Fibroblast of lung (primary cell): Measurements from ENCODE around the gene PFN3. TPM values are rescaled to one million over a fixed set of nuclear protein-coding genes. Genes with fewer than 3 reads are reported as not detected.

Experiments
- DNase-seq, 2 donors: peaks; one replicate each; pipeline versions ENCODE4 v3.0.0 to v3.0.0-alpha.2; 2010; ENCODE audit warnings: low read depth in 2 of 2
- H2AFZ ChIP-seq: 2 replicates; pipeline ENCODE4 v1.5.1; 2012; ENCODE audit warnings: low read length, control low read depth, inconsistent platforms
- H3K27ac ChIP-seq: 2 replicates; pipeline ENCODE4 v1.5.1; 2011; ENCODE audit warnings: low read length, control low read depth; ENCODE audit not compliant: insufficient read depth
- H3K27me3 ChIP-seq: 2 replicates; pipeline ENCODE4 v1.5.1; 2011; ENCODE audit warnings: mild to moderate bottlenecking, low read length; ENCODE audit not compliant: control insufficient read depth, insufficient read depth
- H3K36me3 ChIP-seq: 2 replicates; pipeline ENCODE4 v1.5.1; 2011; ENCODE audit warnings: low read length; ENCODE audit not compliant: control insufficient read depth, insufficient read depth
- H3K4me1 ChIP-seq: 2 replicates; pipeline ENCODE4 v1.5.1; 2011; ENCODE audit warnings: low read length; ENCODE audit not compliant: control insufficient read depth, insufficient read depth; ENCODE audit errors: extremely low read depth
- H3K4me2 ChIP-seq: 2 replicates; pipeline ENCODE4 v1.5.1; 2011; ENCODE audit warnings: low read length, control low read depth; ENCODE audit not compliant: insufficient read depth; ENCODE audit errors: extremely low read depth
- H3K4me3 ChIP-seq, 4 experiments: fragments of 200-600 bp in 1 of 4; sonication (generic) in 1 of 4; replicated peaks in 1 of 4; 2 replicates each; pipeline ENCODE4 v1.5.1; 2011 to 2016; ENCODE audit warnings: low read length in 4 of 4, low read depth in 3 of 4, mild to moderate bottlenecking in 3 of 4, control low read depth in 2 of 4, inconsistent platforms in 1 of 4, mixed read lengths in 1 of 4; ENCODE audit not compliant: insufficient read depth in 1 of 4; ENCODE audit errors: control extremely low read depth in 1 of 4
- H3K79me2 ChIP-seq: 2 replicates; pipeline ENCODE4 v1.5.1; 2012; ENCODE audit warnings: mild to moderate bottlenecking, low read length, inconsistent platforms; ENCODE audit not compliant: control insufficient read depth, insufficient read depth
- H3K9ac ChIP-seq: 2 replicates; pipeline ENCODE4 v1.5.1; 2011; ENCODE audit warnings: mild to moderate bottlenecking, low read length, control low read depth; ENCODE audit not compliant: insufficient read depth
- H3K9me3 ChIP-seq: 2 replicates; pipeline ENCODE4 v1.5.1; 2012; ENCODE audit warnings: low read depth, low read length; ENCODE audit not compliant: control insufficient read depth, insufficient read depth
- H4K20me1 ChIP-seq: 2 replicates; pipeline ENCODE4 v1.5.1; 2011; ENCODE audit warnings: low read length; ENCODE audit not compliant: control insufficient read depth, insufficient read depth; ENCODE audit errors: extremely low read depth
- CTCF ChIP-seq, 2 donors: IDR thresholded peaks in 1 of 2; conservative IDR thresholded peaks in 1 of 2; 1 replicate in 1 of 2; 2 replicates in 1 of 2; pipeline ENCODE4 v1.5.1; 2011 to 2012; ENCODE audit warnings: low read length in 2 of 2, control low read depth in 1 of 2, inconsistent platforms in 1 of 2, low read depth in 1 of 2, mild to moderate bottlenecking in 1 of 2
- EZH2 ChIP-seq: IDR thresholded peaks from 2 replicates; pipeline ENCODE4 v1.5.1; 2012; ENCODE audit warnings: low read length, control low read depth, mild to moderate bottlenecking; ENCODE audit errors: missing control alignments
- polyA plus RNA-seq, 2 donors: library from polyadenylated mRNA; depleted of rRNA in 1 of 2; stranded (reverse) in 1 of 2; unstranded in 1 of 2; fragments of >200 nt; gene quantifications; 2 replicates each; pipeline ENCODE4 v1.2.1, GENCODE V29; 2011 to 2012; ENCODE audit warnings: missing spikeins in 1 of 2
- total RNA-seq: library from RNA; depleted of rRNA; stranded (reverse); fragments of >200 nt; gene quantifications from 2 replicates; pipeline ENCODE4 v1.2.1, GENCODE V29; 2014

Gene PFN3
- total and polyA plus RNA-seq, 2 donors (not counting 1 experiment from before 2014, with no cell fraction given), result not detected

- DNase-seq, result peak; percentile 57 to 79
- Histone ChIP-seq H3K27me3 (no peaks in the 10 kb centered on the region), H3K27ac (no peak within 1 kb of the TSS), H3K9ac (peak within 1 kb of the TSS; percentile 73), H3K4me1 (peaks cover 7% of the 10 kb centered on the region), H4K20me1 (no peaks in the 10 kb centered on the region), H3K4me2 (peak within 1 kb of the TSS; percentile 96), H2AFZ (peak within 1 kb of the TSS; percentile 33), H3K36me3 (peaks cover 3% of the 10 kb centered on the region), H3K9me3 (no peaks in the 10 kb centered on the region), H3K79me2 (no peaks in the 10 kb centered on the region), H3K4me3 (peak within 1 kb of the TSS; percentile 39 to 69 (median 49))
- TF ChIP-seq CTCF (conservative IDR thresholded peaks at IDR 0.05 in 1 of 2, IDR thresholded peaks at IDR 0.05 in 1 of 2; ENCODE audit: low read depth in 1 of 2, low read length in 2 of 2) (no peak), EZH2 (no peak)
These were observed 46.0 kb upstream of the PFN3 start, which contains the start of gene PRR7 for GRCh38 chr5:177446200-177447065. PRR7 (plus strand) TSS chr5:177446814; CDS start chr5:177455068, 8,254 bp downstream.

- Histone ChIP-seq H3K4me3 (peak overlapping the region; percentile 39 to 69 (median 49)), H3K36me3 (peaks cover 3% of the 10 kb centered on the region), H3K79me2 (no peaks in the 10 kb centered on the region), H3K27ac (no peak overlapping the region), H3K4me2 (peak overlapping the region; percentile 96), H3K27me3 (no peaks in the 10 kb centered on the region), H3K4me1 (peaks cover 7% of the 10 kb centered on the region), H3K9me3 (no peaks in the 10 kb centered on the region), H4K20me1 (no peaks in the 10 kb centered on the region), H3K9ac (peak overlapping the region; percentile 61), H2AFZ (no peak overlapping the region)
- peak in 1 of 2 donors; percentile 19 for DNase-seq
- TF ChIP-seq CTCF (conservative IDR thresholded peaks at IDR 0.05 in 1 of 2, IDR thresholded peaks at IDR 0.05 in 1 of 2; ENCODE audit: low read depth in 1 of 2, low read length in 2 of 2), result no peak
These were observed 45.4 kb upstream of the PFN3 start for GRCh38 chr5:177445917-177446199.

GRCh38 chr5:177445052-177445916 is 44.8 kb upstream of the PFN3 start:
- no peaks in the 10 kb centered on the region for H3K27me3 ChIP-seq
- no peak for TF ChIP-seq EZH2
- no peak for TF ChIP-seq CTCF (conservative IDR thresholded peaks at IDR 0.05 in 1 of 2, IDR thresholded peaks at IDR 0.05 in 1 of 2; ENCODE audit: low read depth in 1 of 2, low read length in 2 of 2)
- no peaks in the 10 kb centered on the region for H4K20me1 ChIP-seq
- peaks cover 5% of the 10 kb centered on the region for H3K36me3 ChIP-seq
- H3K4me2 ChIP-seq, result no peak overlapping the region
- no peaks in the 10 kb centered on the region for H3K79me2 ChIP-seq
- H3K27ac ChIP-seq, result no peak overlapping the region
- no peak overlapping the region for H2AFZ ChIP-seq
- no peaks in the 10 kb centered on the region for H3K9me3 ChIP-seq
- no peak overlapping the region for H3K4me3 ChIP-seq
- H3K4me1 ChIP-seq, result peaks cover 7% of the 10 kb centered on the region
- H3K9ac ChIP-seq, result no peak overlapping the region
- DNase-seq, result no peak
